GM23338 (cell line): ENCODE measurements around the gene SMYD1.

Experiments used
- TF ChIP-seq, protein P1 (sequence below): fragments of 250-450 bp; sonication (Bioruptor Pico); IDR thresholded peaks from 2 replicates; pipeline ENCODE4 v1.5.0; 2020; ENCODE audit warnings: mild to moderate bottlenecking, moderate library complexity
- TF ChIP-seq, protein P2 (sequence below), 2 experiments: fragments of 200-600 bp in 1 of 2; sonication (generic) in 1 of 2; conservative IDR thresholded peaks; 2 replicates each; pipeline versions ENCODE4 v1.5.1 to v1.6.1; 2016 to 2017; ENCODE audit warnings: antibody characterized with exemption in 2 of 2, low read depth in 2 of 2, mild to moderate bottlenecking in 2 of 2, moderate library complexity in 1 of 2
- TF ChIP-seq, protein P3 (sequence below): IDR thresholded peaks from one replicate; pipeline ENCODE4 v1.6.1; 2018; ENCODE audit warnings: antibody characterized with exemption; ENCODE audit not compliant: unreplicated experiment

DNA sequence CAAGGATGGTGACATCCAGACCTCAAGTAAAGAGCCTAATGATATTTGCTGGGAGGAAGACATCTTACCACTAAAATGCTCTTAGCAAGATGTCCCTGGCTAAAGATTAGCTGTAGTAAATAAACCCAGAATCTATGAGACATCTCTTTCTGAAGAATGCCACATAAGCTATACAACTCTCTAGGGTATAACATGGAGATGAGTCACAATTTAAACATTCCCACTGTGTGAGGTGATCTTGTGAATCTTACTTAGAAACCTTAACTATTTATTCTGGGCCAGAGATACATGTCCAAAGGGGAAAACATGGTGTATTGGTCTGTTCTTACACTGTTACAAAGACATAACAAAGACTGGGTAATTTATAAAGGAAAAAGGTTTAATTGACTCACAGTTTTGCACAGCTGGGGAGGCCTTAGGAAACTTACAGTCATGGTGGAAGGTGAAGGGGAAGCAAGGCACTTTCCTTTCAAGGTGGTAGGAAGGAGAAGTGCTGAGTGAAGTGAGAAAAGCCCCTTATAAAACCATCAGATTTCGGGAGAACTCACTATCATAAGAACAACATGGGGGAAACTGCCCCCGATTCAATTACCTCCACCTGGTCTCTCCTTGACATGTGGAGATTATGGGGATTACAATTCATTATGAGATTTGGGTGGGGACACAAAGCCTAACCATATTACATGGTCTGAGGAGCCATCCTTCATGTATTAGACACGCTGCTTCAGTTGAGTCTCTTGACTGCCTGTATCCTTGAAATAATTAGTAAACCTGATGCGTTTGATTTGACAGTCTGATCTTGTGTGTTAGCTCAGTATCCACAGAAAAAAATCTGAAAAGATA is 29.1 kb upstream of the SMYD1 start:
- TF ChIP-seq, protein P1, sequence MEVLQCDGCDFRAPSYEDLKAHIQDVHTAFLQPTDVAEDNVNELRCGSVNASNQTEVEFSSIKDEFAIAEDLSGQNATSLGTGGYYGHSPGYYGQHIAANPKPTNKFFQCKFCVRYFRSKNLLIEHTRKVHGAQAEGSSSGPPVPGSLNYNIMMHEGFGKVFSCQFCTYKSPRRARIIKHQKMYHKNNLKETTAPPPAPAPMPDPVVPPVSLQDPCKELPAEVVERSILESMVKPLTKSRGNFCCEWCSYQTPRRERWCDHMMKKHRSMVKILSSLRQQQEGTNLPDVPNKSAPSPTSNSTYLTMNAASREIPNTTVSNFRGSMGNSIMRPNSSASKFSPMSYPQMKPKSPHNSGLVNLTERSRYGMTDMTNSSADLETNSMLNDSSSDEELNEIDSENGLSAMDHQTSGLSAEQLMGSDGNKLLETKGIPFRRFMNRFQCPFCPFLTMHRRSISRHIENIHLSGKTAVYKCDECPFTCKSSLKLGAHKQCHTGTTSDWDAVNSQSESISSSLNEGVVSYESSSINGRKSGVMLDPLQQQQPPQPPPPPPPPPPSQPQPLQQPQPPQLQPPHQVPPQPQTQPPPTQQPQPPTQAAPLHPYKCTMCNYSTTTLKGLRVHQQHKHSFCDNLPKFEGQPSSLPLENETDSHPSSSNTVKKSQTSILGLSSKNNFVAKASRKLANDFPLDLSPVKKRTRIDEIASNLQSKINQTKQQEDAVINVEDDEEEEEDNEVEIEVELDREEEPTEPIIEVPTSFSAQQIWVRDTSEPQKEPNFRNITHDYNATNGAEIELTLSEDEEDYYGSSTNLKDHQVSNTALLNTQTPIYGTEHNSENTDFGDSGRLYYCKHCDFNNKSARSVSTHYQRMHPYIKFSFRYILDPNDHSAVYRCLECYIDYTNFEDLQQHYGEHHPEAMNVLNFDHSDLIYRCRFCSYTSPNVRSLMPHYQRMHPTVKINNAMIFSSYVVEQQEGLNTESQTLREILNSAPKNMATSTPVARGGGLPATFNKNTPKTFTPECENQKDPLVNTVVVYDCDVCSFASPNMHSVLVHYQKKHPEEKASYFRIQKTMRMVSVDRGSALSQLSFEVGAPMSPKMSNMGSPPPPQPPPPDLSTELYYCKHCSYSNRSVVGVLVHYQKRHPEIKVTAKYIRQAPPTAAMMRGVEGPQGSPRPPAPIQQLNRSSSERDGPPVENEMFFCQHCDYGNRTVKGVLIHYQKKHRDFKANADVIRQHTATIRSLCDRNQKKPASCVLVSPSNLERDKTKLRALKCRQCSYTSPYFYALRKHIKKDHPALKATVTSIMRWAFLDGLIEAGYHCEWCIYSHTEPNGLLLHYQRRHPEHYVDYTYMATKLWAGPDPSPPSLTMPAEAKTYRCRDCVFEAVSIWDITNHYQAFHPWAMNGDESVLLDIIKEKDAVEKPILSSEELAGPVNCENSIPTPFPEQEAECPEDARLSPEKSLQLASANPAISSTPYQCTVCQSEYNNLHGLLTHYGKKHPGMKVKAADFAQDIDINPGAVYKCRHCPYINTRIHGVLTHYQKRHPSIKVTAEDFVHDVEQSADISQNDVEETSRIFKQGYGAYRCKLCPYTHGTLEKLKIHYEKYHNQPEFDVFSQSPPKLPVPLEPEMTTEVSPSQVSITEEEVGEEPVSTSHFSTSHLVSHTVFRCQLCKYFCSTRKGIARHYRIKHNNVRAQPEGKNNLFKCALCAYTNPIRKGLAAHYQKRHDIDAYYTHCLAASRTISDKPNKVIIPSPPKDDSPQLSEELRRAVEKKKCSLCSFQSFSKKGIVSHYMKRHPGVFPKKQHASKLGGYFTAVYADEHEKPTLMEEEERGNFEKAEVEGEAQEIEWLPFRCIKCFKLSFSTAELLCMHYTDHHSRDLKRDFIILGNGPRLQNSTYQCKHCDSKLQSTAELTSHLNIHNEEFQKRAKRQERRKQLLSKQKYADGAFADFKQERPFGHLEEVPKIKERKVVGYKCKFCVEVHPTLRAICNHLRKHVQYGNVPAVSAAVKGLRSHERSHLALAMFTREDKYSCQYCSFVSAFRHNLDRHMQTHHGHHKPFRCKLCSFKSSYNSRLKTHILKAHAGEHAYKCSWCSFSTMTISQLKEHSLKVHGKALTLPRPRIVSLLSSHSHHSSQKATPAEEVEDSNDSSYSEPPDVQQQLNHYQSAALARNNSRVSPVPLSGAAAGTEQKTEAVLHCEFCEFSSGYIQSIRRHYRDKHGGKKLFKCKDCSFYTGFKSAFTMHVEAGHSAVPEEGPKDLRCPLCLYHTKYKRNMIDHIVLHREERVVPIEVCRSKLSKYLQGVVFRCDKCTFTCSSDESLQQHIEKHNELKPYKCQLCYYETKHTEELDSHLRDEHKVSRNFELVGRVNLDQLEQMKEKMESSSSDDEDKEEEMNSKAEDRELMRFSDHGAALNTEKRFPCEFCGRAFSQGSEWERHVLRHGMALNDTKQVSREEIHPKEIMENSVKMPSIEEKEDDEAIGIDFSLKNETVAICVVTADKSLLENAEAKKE (CRISPR knock-in tag) = no peak
- TF ChIP-seq, protein P2, sequence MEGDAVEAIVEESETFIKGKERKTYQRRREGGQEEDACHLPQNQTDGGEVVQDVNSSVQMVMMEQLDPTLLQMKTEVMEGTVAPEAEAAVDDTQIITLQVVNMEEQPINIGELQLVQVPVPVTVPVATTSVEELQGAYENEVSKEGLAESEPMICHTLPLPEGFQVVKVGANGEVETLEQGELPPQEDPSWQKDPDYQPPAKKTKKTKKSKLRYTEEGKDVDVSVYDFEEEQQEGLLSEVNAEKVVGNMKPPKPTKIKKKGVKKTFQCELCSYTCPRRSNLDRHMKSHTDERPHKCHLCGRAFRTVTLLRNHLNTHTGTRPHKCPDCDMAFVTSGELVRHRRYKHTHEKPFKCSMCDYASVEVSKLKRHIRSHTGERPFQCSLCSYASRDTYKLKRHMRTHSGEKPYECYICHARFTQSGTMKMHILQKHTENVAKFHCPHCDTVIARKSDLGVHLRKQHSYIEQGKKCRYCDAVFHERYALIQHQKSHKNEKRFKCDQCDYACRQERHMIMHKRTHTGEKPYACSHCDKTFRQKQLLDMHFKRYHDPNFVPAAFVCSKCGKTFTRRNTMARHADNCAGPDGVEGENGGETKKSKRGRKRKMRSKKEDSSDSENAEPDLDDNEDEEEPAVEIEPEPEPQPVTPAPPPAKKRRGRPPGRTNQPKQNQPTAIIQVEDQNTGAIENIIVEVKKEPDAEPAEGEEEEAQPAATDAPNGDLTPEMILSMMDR (conservative IDR thresholded peaks at IDR 0.05; ENCODE audit: low read depth in 2 of 2) = no peak
- TF ChIP-seq, protein P3, sequence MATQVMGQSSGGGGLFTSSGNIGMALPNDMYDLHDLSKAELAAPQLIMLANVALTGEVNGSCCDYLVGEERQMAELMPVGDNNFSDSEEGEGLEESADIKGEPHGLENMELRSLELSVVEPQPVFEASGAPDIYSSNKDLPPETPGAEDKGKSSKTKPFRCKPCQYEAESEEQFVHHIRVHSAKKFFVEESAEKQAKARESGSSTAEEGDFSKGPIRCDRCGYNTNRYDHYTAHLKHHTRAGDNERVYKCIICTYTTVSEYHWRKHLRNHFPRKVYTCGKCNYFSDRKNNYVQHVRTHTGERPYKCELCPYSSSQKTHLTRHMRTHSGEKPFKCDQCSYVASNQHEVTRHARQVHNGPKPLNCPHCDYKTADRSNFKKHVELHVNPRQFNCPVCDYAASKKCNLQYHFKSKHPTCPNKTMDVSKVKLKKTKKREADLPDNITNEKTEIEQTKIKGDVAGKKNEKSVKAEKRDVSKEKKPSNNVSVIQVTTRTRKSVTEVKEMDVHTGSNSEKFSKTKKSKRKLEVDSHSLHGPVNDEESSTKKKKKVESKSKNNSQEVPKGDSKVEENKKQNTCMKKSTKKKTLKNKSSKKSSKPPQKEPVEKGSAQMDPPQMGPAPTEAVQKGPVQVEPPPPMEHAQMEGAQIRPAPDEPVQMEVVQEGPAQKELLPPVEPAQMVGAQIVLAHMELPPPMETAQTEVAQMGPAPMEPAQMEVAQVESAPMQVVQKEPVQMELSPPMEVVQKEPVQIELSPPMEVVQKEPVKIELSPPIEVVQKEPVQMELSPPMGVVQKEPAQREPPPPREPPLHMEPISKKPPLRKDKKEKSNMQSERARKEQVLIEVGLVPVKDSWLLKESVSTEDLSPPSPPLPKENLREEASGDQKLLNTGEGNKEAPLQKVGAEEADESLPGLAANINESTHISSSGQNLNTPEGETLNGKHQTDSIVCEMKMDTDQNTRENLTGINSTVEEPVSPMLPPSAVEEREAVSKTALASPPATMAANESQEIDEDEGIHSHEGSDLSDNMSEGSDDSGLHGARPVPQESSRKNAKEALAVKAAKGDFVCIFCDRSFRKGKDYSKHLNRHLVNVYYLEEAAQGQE = no peak
